ENCODE data around the gene FANCF.

GRCh38 chr11:22634897-22635629, 9.4 kb upstream of the FANCF start:
- no peak for TF ChIP-seq CTCF (IDR thresholded peaks at IDR 0.05)
- no peak for TF ChIP-seq POLR2A (IDR thresholded peaks at IDR 0.05)
